Activated CD8-positive, alpha-beta memory T cell treated with anti-CD3 and anti-CD28 coated beads for 1 hour (primary cell): ENCODE results near the gene JAM2.
"Not testable (repeated sequence)": the region's sequence is repeated elsewhere in the genome, so short reads cannot be mapped to it uniquely, and the experiment has no call there.

Experiments used
- DNase-seq, 2 donors: peaks; one replicate each; pipeline ENCODE4 v3.0.0-alpha.2; 2020; ENCODE audit warnings: low read depth in 1 of 2; ENCODE audit errors: extremely low read depth in 1 of 2

Gene JAM2

GRCh38 chr21:25714066-25714465 is 75.0 kb downstream of the JAM2 start:
- DNase-seq = not testable (repeated sequence)

- DNase-seq = no peak
Measured at GRCh38 chr21:25717491-25718147, 78.6 kb downstream of the JAM2 start.

GRCh38 chr21:25721987-25722386 is 82.9 kb downstream of the JAM2 start:
- no peak for DNase-seq

GRCh38 chr21:25722631-25723030 is 83.6 kb downstream of the JAM2 start:
- no peak for DNase-seq

- DNase-seq = no peak
Measured at GRCh38 chr21:25732091-25732760, 93.2 kb downstream of the JAM2 start.

GRCh38 chr21:25733859-25734653 is 95.0 kb downstream of the JAM2 start:
- no peak for DNase-seq

- no peak for DNase-seq
Measured at GRCh38 chr21:25734654-25734903, 95.5 kb downstream of the JAM2 start.

- DNase-seq = peak; percentile 94 to 95
Measured at GRCh38 chr21:25734904-25735645, 96.0 kb downstream of the JAM2 start, which contains the start of the genes ATP5PF and GABPA. TSS of gene ATP5PF (minus strand) at chr21:25734904. CDS start at chr21:25729794, 5,110 bp downstream. TSS of gene GABPA (plus strand) at chr21:25734972. CDS start at chr21:25741599, 6,627 bp downstream.

GRCh38 chr21:25735646-25736597 is 96.9 kb downstream of the JAM2 start:
- peak in 1 of 2 donors; percentile 51 for DNase-seq

- no peak for DNase-seq
Measured at GRCh38 chr21:25737421-25737820, 98.4 kb downstream of the JAM2 start.

GRCh38 chr21:25742900-25743299 is 103.8 kb downstream of the JAM2 start:
- no peak for DNase-seq

- DNase-seq = no peak
Measured at GRCh38 chr21:25744854-25745253, 105.8 kb downstream of the JAM2 start.

- no peak for DNase-seq
Measured at GRCh38 chr21:25750085-25750484, 111.0 kb downstream of the JAM2 start.

- no peak for DNase-seq
Measured at GRCh38 chr21:25752416-25752815, 113.4 kb downstream of the JAM2 start.

GRCh38 chr21:25756190-25756932 is 117.3 kb downstream of the JAM2 start:
- no peak for DNase-seq

GRCh38 chr21:25757531-25757930 is 118.5 kb downstream of the JAM2 start:
- DNase-seq = no peak

GRCh38 chr21:25759573-25759972 is 120.5 kb downstream of the JAM2 start:
- no peak for DNase-seq

- DNase-seq = no peak
Measured at GRCh38 chr21:25760061-25760460, 121.0 kb downstream of the JAM2 start.

GRCh38 chr21:25760677-25761076 is 121.6 kb downstream of the JAM2 start:
- no peak for DNase-seq
